ENCODE results near the gene ATG2A.

ATG2A gene

GRCh38 chr11:64877390-64878222, 39.4 kb downstream of the ATG2A start:
- no peak for TF ChIP-seq CTCF (IDR thresholded peaks at IDR 0.05; ENCODE audit: low read depth, low read length)
- no peak for DNase-seq (ENCODE audit: extremely low read depth, low read depth)

GRCh38 chr11:64876835-64877341, 40.1 kb downstream of the ATG2A start:
- no peak for TF ChIP-seq CTCF (IDR thresholded peaks at IDR 0.05; ENCODE audit: low read depth, low read length)
- no peak for DNase-seq (ENCODE audit: extremely low read depth, low read depth)

GRCh38 chr11:64876229-64876750, 40.7 kb downstream of the ATG2A start:
- no peak for DNase-seq (ENCODE audit: extremely low read depth, low read depth)
- TF ChIP-seq CTCF (IDR thresholded peaks at IDR 0.05; ENCODE audit: low read depth, low read length): no peak

GRCh38 chr11:64875369-64876228, 41.4 kb downstream of the ATG2A start:
- no peak for TF ChIP-seq CTCF (IDR thresholded peaks at IDR 0.05; ENCODE audit: low read depth, low read length)
- no peak for DNase-seq (ENCODE audit: extremely low read depth, low read depth)

GRCh38 chr11:64874308-64875240, 42.4 kb downstream of the ATG2A start:
- DNase-seq (ENCODE audit: extremely low read depth, low read depth): no peak
- TF ChIP-seq CTCF (IDR thresholded peaks at IDR 0.05; ENCODE audit: low read depth, low read length): no peak

- no peak for DNase-seq (ENCODE audit: extremely low read depth, low read depth)
- TF ChIP-seq CTCF (IDR thresholded peaks at IDR 0.05; ENCODE audit: low read depth, low read length): no peak
Observed at GRCh38 chr11:64872790-64873488, 44.1 kb downstream of the ATG2A start.

Measured in AG09319 (cell line).